CD14-positive monocyte (primary cell): ENCODE measurements around the gene ROR1. TPM values are rescaled to one million over a fixed set of nuclear protein-coding genes. Genes with fewer than 3 reads are reported as not detected.

ENCODE experiments used
- DNase-seq, 3 donors: peaks; one replicate each; pipeline ENCODE4 v3.0.0-alpha.2; 2011 to 2022
- H2AFZ ChIP-seq: 2 replicates; pipeline ENCODE4 v1.6.0; 2012; ENCODE audit warnings: mild to moderate bottlenecking, low read depth, low read length, inconsistent platforms; ENCODE audit not compliant: insufficient read depth, poor library complexity, severe bottlenecking
- H3K27ac ChIP-seq, 2 donors: 1 replicate in 1 of 2; 2 replicates in 1 of 2; pipeline ENCODE4 v1.5.1; 2012 to 2013; ENCODE audit warnings: low read length in 2 of 2, control low read depth in 1 of 2, inconsistent platforms in 1 of 2, low read depth in 1 of 2, mild to moderate bottlenecking in 1 of 2
- H3K27me3 ChIP-seq, 2 donors: one replicate each; pipeline versions ENCODE4 v1.6.0 to v1.6.1; 2011 to 2013; ENCODE audit warnings: low read length in 2 of 2; ENCODE audit not compliant: control insufficient read depth in 2 of 2, insufficient read depth in 2 of 2
- H3K36me3 ChIP-seq, 2 donors: replicated peaks in 1 of 2; 1 replicate in 1 of 2; 2 replicates in 1 of 2; pipeline versions ENCODE4 v1.5.1 to v1.6.1; 2012 to 2013; ENCODE audit warnings: low read length in 2 of 2, control low read depth in 1 of 2, inconsistent platforms in 1 of 2, mild to moderate bottlenecking in 1 of 2; ENCODE audit not compliant: insufficient read depth in 2 of 2, control insufficient read depth in 1 of 2
- H3K4me1 ChIP-seq, 2 donors: 1 replicate in 1 of 2; 2 replicates in 1 of 2; pipeline versions ENCODE4 v1.5.1 to v1.6.1; 2012 to 2013; ENCODE audit warnings: low read length in 2 of 2, control low read depth in 1 of 2, inconsistent platforms in 1 of 2, mild to moderate bottlenecking in 1 of 2, moderate library complexity in 1 of 2; ENCODE audit not compliant: insufficient read depth in 2 of 2, control insufficient read depth in 1 of 2
- H3K4me2 ChIP-seq: replicated peaks from 2 replicates; pipeline ENCODE3; 2012; ENCODE audit warnings: low read length, moderate library complexity, mild to moderate bottlenecking; ENCODE audit not compliant: poor library complexity, severe bottlenecking; ENCODE audit errors: extremely low read depth
- H3K4me3 ChIP-seq, 3 experiments: fragments of 200-600 bp in 1 of 3; sonication (generic) in 1 of 3; replicated peaks in 1 of 3; 1 replicate in 2 of 3; 2 replicates in 1 of 3; pipeline ENCODE4 v1.5.1; 2011 to 2013; ENCODE audit warnings: low read length in 3 of 3, mild to moderate bottlenecking in 3 of 3, control low read depth in 2 of 3, low read depth in 2 of 3, inconsistent platforms in 1 of 3, moderate library complexity in 1 of 3
- H3K79me2 ChIP-seq: 2 replicates; pipeline ENCODE4 v1.6.0; 2012; ENCODE audit warnings: mild to moderate bottlenecking, control low read depth, inconsistent platforms, low read length, moderate library complexity; ENCODE audit not compliant: insufficient read depth
- H3K9ac ChIP-seq: 2 replicates; pipeline ENCODE4 v1.6.0; 2017; ENCODE audit warnings: low read length, mild to moderate bottlenecking; ENCODE audit not compliant: insufficient read depth, poor library complexity, severe bottlenecking
- H3K9me3 ChIP-seq, 2 donors: replicated peaks in 1 of 2; 1 replicate in 1 of 2; 2 replicates in 1 of 2; pipeline versions ENCODE4 v1.5.1 to v1.6.1; 2012 to 2013; ENCODE audit warnings: low read length in 2 of 2, control low read depth in 1 of 2; ENCODE audit not compliant: control insufficient read depth in 1 of 2, insufficient read depth in 1 of 2
- H4K20me1 ChIP-seq: 2 replicates; pipeline ENCODE4 v1.6.0; 2012; ENCODE audit warnings: mild to moderate bottlenecking, low read length, control low read depth, moderate library complexity; ENCODE audit not compliant: insufficient read depth
- H3K27ac Mint-ChIP-seq, 7 donors: one replicate each; pipeline ENCODE4 v1.8.0; 2020; ENCODE audit warnings: mild to moderate bottlenecking in 7 of 7, mixed read lengths in 7 of 7, moderate library complexity in 6 of 7, inconsistent platforms in 2 of 7
- H3K27me3 Mint-ChIP-seq, 3 donors: one replicate each; pipeline ENCODE4 v1.8.0; 2021 to 2022; ENCODE audit warnings: low read depth in 3 of 3, mild to moderate bottlenecking in 3 of 3, mixed read lengths in 3 of 3, moderate library complexity in 3 of 3, inconsistent platforms in 1 of 3
- H3K36me3 Mint-ChIP-seq, 2 donors: one replicate each; pipeline ENCODE4 v1.8.0; 2020; ENCODE audit warnings: mixed read lengths in 2 of 2, inconsistent platforms in 1 of 2, mild to moderate bottlenecking in 1 of 2
- H3K4me1 Mint-ChIP-seq: one replicate; pipeline ENCODE4 v1.8.0; 2020; ENCODE audit warnings: mild to moderate bottlenecking, mixed read lengths
- H3K4me3 Mint-ChIP-seq, 2 donors: one replicate each; pipeline ENCODE4 v1.8.0; 2020; ENCODE audit warnings: mild to moderate bottlenecking in 2 of 2, mixed read lengths in 2 of 2, moderate library complexity in 1 of 2
- H3K9me3 Mint-ChIP-seq, 7 donors: one replicate each; pipeline ENCODE4 v1.8.0; 2020 to 2022; ENCODE audit warnings: mixed read lengths in 7 of 7, mild to moderate bottlenecking in 6 of 7, moderate library complexity in 6 of 7, inconsistent platforms in 2 of 7
- CTCF ChIP-seq: fragments of 200-600 bp; IDR thresholded peaks from one replicate; pipeline ENCODE4 v1.8.0; 2022; ENCODE audit warnings: antibody characterized with exemption, mild to moderate bottlenecking
- WGBS: methylation state at CpG from one replicate; pipeline ENCODE4 v1.1.5; 2013; ENCODE audit warnings: missing lambda C conversion rate; ENCODE audit not compliant: insufficient coverage; 5-methylcytosine and 5-hydroxymethylcytosine counted together
- intact Hi-C, 2 donors: fragments of 100-400 bp; cut with micrococcal nuclease; formaldehyde crosslinking; loops; one replicate each; pipeline versions ENCODE4 v1.15.0 to v1.15.1; 2023
- polyA plus RNA-seq, 3 donors: library from polyadenylated mRNA; depleted of rRNA in 1 of 3; unstranded in 2 of 3; stranded (reverse) in 1 of 3; fragments of 300-500 nt in 2 of 3; fragments of >200 nt in 1 of 3; fragmentation: Illumina TruSeq in 2 of 3; gene quantifications; 1 replicate in 2 of 3; 2 replicates in 1 of 3; pipeline ENCODE4 v1.2.3, GENCODE V29; 2012 to 2021

The ROR1 gene
- polyA plus RNA-seq, 3 donors, result not detected

- H3K79me2 ChIP-seq, result no peaks in the 10 kb centered on the region
- H3K4me1 ChIP-seq, result no peaks in the 10 kb centered on the region
- H3K27me3 ChIP-seq, result no peaks in the 10 kb centered on the region
- no peaks in the 10 kb centered on the region for H3K9me3 ChIP-seq
- 91% methylated on average over 7 of the region's 11 CpGs for WGBS
- Mint-ChIP-seq H3K27ac (no peak overlapping the region), H3K4me3 (no peak overlapping the region), H3K27me3 (peaks cover 0 to 2% (median 0%) of the 10 kb centered on the region in 3 donors), H3K36me3 (no peaks in the 10 kb centered on the region), H3K9me3 (peaks cover 0 to 12% (median 2%) of the 10 kb centered on the region in 7 donors), H3K4me1 (peaks cover 4% of the 10 kb centered on the region)
- TF ChIP-seq CTCF, result no peak
- DNase-seq, result no peak
- H3K4me2 ChIP-seq, result no peak overlapping the region
- no peaks in the 10 kb centered on the region for H4K20me1 ChIP-seq
- no peak overlapping the region for H3K27ac ChIP-seq
- H2AFZ ChIP-seq, result no peak overlapping the region
- H3K9ac ChIP-seq, result no peak overlapping the region
- H3K36me3 ChIP-seq, result no peaks in the 10 kb centered on the region
- no peak overlapping the region for H3K4me3 ChIP-seq
- intact Hi-C loops, result no loop called here
Measured at GRCh38 chr1:63829349-63830327, 55.8 kb downstream of the ROR1 start.

- H3K36me3 Mint-ChIP-seq, result no peaks in the 10 kb centered on the region
- no peaks in the 10 kb centered on the region for H3K36me3 ChIP-seq
- intact Hi-C loops, result no loop called here
- H3K27me3 ChIP-seq, result no peaks in the 10 kb centered on the region
- DNase-seq, result no peak
- no peak overlapping the region for H3K4me3 ChIP-seq
- peaks cover 0 to 2% (median 0%) of the 10 kb centered on the region in 3 donors for H3K27me3 Mint-ChIP-seq
- WGBS, result 94% methylated on average over 1 of the region's 1 CpG
- no peaks in the 10 kb centered on the region for H3K4me1 ChIP-seq
- no peak for TF ChIP-seq CTCF
- H2AFZ ChIP-seq, result no peak overlapping the region
- no peak overlapping the region for H3K4me2 ChIP-seq
- no peaks in the 10 kb centered on the region for H3K9me3 ChIP-seq
- no peak overlapping the region for H3K9ac ChIP-seq
- H3K79me2 ChIP-seq, result no peaks in the 10 kb centered on the region
- peaks cover 4% of the 10 kb centered on the region for H3K4me1 Mint-ChIP-seq
- H3K4me3 Mint-ChIP-seq, result no peak overlapping the region
- H3K27ac Mint-ChIP-seq, result no peak overlapping the region
- H4K20me1 ChIP-seq, result no peaks in the 10 kb centered on the region
- peaks cover 0 to 6% (median 2%) of the 10 kb centered on the region in 7 donors for H3K9me3 Mint-ChIP-seq
- no peak overlapping the region for H3K27ac ChIP-seq
Measured at GRCh38 chr1:63831409-63831808, 57.6 kb downstream of the ROR1 start.
